ENCODE measurements around the gene DNAH2.

The DNAH2 gene

GRCh38 chr17:7780736-7781135 lies 63.2 kb downstream of the DNAH2 start:
- no peak for DNase-seq

- no peak for DNase-seq
Measured at GRCh38 chr17:7781429-7781828, 63.9 kb downstream of the DNAH2 start.

DNA sequence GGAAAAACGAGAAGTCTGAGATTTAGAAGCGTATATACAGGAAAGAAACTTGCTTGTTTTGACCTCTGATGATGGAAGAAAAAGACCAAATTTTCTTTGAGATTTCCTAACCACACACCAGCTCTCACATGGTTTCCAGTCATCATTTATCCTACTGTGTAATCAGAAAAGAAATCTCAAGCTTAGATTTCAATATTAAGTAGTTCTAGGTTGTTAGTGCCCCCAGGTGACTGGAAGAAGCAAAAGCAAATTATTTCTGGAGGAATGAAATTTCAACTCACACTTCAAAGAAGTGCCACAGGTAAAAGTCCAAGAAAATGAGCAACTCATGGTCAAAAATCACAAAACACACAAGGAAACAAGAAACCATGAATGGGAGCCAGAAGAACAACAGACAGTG lies 64.7 kb downstream of the DNAH2 start:
- no peak for DNase-seq

- no peak for DNase-seq
Measured at GRCh38 chr17:7786866-7787265, 69.3 kb downstream of the DNAH2 start.

DNA sequence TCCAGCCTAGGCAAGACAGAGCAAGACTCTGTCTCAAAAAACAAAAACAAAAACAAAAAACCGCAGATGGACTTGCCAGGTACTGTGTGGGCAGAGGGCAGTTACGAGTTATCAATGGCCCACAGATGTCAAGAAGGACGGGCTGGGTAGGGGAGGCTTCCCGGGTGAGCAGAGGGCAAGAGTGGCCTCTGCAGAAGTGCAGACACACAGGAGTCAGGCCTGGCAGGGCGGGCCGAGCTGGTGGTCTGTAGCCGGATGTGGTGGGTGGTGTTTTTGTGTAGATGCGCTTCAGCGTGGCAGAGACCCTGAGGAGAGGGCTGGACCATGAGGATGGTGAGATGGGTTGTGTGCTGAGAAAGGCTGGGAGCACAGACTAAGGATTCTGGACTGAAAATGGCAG lies 71.6 kb downstream of the DNAH2 start:
- DNase-seq = no peak

GRCh38 chr17:7790150-7790549 lies 72.6 kb downstream of the DNAH2 start:
- no peak for DNase-seq

- DNase-seq = no peak
Measured at GRCh38 chr17:7792611-7793010, 75.1 kb downstream of the DNAH2 start.

DNA sequence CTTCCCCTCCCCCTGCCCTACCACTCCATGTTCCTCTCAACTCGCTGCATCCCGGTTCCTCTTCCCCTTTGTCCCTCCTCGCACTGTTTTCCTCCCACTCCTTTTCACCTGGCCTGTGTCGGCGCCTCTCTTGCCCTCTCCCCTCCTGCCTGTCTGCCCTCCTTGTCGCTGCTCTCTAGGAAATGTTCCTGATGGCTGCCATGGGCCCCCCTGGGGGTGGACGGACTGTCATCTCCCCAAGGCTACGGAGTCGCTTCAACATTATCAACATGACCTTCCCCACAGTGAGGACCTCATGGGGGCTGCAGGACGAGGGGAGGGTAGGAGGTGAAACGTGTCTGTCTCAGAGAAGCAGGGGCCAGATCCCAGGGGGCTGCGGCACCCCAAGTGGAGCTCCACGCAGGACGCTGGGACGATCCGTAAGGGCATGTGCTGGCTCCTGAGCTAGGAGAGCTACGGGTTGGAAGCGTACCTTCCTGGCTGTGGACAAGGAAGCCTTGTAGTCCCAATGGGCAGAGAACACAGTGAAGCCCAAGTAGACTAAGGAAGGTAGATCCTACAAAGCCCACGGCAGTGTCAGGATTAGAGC lies 76.6 kb downstream of the DNAH2 start:
- no peak for DNase-seq

DNA sequence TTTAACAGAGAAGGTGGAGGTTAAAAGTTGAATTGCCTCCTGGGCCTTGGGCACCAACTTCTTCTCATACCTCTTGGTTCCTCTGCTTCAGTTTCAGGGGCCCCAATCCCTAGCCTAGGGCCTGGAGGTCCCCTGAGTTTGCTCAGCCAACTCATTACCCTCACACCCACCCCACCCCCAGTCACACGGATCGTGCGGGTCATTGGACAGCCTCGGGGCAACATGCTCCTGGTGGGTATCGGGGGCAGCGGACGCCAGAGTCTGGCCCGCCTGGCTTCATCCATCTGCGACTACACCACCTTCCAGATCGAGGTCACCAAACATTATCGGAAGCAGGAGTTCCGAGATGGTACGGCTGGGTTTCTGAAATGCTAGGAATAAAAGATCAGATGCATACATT lies 80.4 kb downstream of the DNAH2 start:
- no peak for DNase-seq

DNA sequence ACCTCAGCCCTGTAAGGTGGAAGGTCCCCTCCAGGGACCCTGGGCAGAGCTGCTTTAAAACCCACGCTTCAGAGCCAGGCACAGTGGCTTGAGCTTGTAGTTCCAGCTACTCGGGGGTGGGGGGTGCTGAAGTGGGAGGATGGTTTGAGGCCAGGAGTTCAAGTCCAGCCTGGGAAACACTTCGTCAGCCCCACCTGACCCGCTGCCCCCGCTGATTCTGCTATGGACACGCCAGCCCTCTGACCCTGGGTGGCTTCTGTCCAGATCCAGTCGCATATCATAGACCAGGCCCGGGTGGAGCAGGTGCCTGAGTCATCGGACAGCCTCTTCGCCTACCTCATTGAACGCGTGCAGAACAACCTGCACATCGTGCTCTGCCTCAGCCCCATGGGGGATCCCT lies 81.3 kb downstream of the DNAH2 start:
- no peak for DNase-seq

- DNase-seq = no peak
Measured at GRCh38 chr17:7803981-7804380, 86.4 kb downstream of the DNAH2 start.

GRCh38 chr17:7806587-7806986 lies 89.0 kb downstream of the DNAH2 start:
- DNase-seq = peak; percentile 81

- no peak for DNase-seq
Measured at GRCh38 chr17:7807206-7807605, 89.7 kb downstream of the DNAH2 start.

DNA sequence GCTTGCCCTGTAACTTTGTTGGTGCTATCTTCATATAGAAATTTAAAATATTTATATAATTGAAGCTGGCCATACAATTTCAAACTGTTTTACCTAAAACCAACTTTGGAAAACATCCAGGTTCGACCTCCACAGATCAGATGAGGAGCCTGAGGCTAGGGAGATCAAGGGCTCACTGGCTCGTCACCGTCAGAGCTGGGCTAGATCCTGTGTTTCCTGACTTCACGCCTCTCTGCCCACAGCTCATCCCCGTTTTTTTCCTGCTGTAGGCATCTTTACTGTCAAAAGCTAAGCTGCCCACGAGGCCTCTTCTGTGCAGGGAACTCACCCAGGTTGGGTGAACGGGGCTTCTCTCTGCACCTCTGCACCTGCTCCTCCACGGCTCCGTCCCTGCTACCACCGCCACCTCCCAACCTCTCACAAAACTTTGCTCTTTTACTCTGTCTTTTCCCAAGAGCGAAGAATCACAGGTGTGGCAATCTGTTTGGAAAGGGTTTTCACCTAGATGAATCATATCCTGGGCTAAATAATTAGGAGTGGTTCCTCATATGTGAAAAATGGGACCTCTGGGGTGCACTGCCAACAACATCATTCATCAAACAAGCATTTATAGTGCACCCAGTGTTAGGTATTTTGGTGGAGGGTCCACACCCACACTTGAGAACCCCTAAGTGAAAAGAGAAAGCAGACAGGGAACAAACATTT lies 91.7 kb downstream of the DNAH2 start:
- DNase-seq = no peak

- peak; percentile 26 for DNase-seq
Measured at GRCh38 chr17:7809791-7810343, 92.3 kb downstream of the DNAH2 start.

DNA sequence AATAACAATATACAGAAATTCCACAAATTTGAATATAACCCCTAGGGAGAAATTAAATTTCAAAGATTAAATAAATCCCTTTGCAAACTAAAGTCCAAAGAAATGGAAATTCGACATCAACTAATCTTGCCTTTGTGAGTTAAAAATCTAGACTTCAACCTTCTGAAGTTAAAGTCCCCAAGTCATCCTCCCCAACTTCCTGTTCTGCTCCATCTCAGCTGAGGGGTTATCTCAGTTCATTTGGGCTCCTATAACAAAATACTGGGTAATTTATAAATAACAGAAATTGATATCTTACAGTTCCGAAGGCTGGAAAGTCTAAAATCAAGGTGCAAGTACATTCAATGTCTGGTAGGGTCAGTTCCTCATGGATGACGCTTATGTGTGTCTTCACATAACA lies 93.7 kb downstream of the DNAH2 start:
- no peak for DNase-seq

DNA sequence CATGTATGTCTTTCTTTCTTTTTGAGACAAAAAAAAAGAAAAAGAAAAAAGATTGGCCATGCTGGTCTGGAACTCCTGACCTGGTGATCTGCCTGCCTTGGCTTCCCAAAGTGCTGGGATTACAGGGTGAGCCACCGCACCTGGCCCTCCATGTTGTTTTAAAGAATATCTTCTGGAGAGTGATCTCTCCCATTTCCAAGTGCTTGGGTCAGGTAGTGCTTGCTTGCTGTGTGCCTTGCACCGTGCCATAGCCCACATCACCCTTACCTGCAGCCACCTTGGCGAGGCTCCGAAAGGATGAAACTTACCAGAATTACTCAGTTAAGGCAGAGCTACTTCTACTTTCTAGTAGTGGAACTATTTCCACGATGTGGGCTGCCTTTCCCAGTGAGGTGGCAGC lies 97.4 kb downstream of the DNAH2 start:
- DNase-seq = no peak

DNA sequence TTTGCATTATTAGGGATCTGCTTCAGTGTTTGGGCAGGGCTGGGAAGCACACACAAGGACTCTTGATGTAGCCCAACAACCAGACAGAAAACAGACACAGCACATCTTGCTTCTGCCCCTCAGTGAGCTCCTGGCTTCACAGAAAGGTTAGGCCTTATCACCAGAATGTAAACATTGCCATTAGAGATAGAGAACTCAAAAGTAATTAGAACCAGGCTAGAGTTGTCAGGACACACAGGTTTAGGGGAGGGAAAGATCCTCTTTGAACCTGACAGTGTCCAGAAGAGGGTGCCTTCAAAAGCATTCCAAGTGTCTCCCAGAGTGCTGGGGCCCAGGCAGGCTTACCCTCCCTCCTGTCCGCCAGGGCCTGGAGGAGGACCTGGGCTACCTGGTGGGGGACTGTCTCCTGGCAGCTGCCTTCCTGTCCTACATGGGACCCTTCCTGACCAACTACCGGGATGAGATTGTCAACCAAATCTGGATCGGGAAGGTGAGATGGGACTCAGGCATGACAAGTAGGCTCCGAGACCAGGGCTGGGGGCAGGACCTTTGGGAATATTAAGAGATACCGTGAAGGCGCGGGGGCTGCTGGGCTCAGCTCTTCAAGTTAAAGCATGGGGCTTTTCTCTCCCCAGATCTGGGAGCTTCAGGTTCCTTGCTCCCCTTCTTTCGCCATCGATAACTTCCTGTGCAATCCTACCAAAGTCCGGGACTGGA lies 99.5 kb downstream of the DNAH2 start:
- DNase-seq = no peak

DNA sequence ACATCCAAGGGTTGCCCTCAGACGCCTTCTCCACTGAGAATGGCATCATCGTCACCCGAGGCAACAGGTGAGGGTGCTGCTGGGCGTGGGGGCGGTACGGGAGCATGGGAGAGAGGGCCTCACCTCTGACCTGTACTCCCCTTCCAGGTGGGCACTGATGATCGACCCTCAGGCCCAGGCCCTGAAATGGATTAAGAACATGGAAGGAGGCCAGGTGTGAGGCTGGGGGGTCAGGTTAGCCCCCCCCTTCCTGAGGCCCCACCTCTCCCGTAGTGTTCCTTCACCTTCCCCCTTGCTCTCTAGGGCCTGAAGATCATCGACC lies 100.1 kb downstream of the DNAH2 start:
- DNase-seq = no peak

DNA sequence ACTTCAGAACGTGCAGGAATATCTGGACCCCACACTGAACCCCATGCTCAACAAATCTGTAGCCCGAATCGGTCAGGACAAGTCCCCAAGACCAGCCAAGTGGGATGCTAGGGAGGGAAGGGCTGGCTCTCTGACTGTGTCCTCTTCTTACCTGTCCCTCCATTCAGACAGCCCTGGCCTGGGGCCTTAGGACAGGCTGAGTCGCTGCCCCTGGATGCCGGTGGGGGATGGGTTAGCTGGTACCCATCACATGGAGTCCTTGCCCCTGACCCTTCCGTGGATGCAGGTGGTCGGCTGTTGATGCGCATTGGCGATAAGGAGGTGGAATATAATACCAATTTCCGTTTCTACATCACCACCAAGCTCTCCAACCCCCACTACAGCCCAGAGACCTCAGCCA lies 100.5 kb downstream of the DNAH2 start:
- no peak for DNase-seq

GRCh38 chr17:7818746-7819645 lies 101.5 kb downstream of the DNAH2 start:
- DNase-seq = no peak

DNA sequence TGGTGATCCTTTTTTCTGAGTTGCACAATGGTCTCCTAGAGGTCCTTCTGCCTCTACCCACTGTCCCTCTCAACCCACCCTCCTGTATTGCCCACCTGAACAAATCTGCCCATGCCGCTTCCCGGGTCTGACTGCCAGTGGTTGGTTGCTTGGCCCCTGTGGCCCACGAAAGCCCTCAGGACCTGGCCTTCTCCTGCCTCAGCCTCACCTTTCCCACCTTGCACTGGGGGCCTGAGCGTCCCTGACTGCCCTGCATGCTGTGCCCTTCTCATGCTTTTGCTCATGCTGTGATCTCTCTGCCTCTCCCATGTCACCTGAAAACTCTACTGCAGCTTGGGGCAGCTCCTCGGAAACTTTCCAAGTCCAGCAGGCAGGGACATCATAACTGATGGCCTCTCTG lies 102.7 kb downstream of the DNAH2 start:
- no peak for DNase-seq

GRCh38 chr17:7822126-7822525 lies 104.6 kb downstream of the DNAH2 start:
- DNase-seq = no peak

Data from MV-4-11 (cell line).